Ishikawa (cell line): ENCODE data around the gene HES7.

ENCODE experiments used
- CEBPB ChIP-seq: IDR thresholded peaks from 2 replicates; pipeline ENCODE4 v1.6.1; 2012
- EP300 ChIP-seq: IDR thresholded peaks from 2 replicates; pipeline ENCODE4 v1.6.1; 2012; ENCODE audit warnings: borderline replicate concordance
- RAD21 ChIP-seq: IDR thresholded peaks from 2 replicates; pipeline ENCODE4 v1.6.1; 2012; ENCODE audit warnings: low read depth
- ZBTB7A ChIP-seq: IDR thresholded peaks from 2 replicates; pipeline ENCODE4 v1.6.1; 2012; ENCODE audit warnings: low read depth
- TF ChIP-seq, protein P1 (sequence below): IDR thresholded peaks from 2 replicates; pipeline ENCODE4 v1.6.1; 2012
- TF ChIP-seq, protein P2 (sequence below): IDR thresholded peaks from 2 replicates; pipeline ENCODE4 v1.6.1; 2012; ENCODE audit warnings: low read depth, mild to moderate bottlenecking
- TF ChIP-seq, protein P3 (sequence below): IDR thresholded peaks from 2 replicates; pipeline ENCODE4 v1.6.1; 2012

DNA sequence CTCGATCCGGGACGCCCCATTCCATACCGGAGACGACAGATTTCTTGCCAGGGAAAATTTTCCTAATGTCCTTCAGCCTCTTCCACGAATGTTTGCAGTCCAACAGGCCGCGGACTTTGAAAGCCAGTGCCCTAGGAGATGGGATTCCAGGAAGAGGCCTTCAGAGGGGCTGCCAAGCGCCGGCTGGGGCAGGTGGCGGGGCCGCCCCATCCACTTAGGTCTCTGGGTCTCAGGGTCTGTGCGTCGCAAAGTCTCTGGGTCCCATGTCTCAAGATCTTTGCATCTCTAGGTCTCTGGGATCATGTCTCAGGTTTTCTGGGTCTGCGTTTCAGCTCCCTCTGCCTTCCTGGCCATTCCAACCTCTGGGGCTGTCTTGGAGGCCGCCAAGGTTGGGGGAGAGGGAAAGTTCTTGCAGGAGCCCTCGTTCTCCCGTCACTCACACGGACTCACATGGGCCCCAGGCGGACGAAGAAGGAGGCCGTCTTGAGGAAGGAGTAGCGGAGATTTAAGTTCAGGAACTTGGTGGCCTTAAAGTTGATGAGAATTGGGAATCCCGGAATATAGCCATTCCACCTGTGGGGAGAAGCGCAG, 43.6 kb downstream of the HES7 start:
- TF ChIP-seq, protein P1, sequence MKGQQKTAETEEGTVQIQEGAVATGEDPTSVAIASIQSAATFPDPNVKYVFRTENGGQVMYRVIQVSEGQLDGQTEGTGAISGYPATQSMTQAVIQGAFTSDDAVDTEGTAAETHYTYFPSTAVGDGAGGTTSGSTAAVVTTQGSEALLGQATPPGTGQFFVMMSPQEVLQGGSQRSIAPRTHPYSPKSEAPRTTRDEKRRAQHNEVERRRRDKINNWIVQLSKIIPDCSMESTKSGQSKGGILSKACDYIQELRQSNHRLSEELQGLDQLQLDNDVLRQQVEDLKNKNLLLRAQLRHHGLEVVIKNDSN: no peak
- TF ChIP-seq EP300: no peak
- TF ChIP-seq, protein P2, sequence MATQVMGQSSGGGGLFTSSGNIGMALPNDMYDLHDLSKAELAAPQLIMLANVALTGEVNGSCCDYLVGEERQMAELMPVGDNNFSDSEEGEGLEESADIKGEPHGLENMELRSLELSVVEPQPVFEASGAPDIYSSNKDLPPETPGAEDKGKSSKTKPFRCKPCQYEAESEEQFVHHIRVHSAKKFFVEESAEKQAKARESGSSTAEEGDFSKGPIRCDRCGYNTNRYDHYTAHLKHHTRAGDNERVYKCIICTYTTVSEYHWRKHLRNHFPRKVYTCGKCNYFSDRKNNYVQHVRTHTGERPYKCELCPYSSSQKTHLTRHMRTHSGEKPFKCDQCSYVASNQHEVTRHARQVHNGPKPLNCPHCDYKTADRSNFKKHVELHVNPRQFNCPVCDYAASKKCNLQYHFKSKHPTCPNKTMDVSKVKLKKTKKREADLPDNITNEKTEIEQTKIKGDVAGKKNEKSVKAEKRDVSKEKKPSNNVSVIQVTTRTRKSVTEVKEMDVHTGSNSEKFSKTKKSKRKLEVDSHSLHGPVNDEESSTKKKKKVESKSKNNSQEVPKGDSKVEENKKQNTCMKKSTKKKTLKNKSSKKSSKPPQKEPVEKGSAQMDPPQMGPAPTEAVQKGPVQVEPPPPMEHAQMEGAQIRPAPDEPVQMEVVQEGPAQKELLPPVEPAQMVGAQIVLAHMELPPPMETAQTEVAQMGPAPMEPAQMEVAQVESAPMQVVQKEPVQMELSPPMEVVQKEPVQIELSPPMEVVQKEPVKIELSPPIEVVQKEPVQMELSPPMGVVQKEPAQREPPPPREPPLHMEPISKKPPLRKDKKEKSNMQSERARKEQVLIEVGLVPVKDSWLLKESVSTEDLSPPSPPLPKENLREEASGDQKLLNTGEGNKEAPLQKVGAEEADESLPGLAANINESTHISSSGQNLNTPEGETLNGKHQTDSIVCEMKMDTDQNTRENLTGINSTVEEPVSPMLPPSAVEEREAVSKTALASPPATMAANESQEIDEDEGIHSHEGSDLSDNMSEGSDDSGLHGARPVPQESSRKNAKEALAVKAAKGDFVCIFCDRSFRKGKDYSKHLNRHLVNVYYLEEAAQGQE: no peak
- TF ChIP-seq RAD21: no peak
- no peak for TF ChIP-seq ZBTB7A
- TF ChIP-seq, protein P3, sequence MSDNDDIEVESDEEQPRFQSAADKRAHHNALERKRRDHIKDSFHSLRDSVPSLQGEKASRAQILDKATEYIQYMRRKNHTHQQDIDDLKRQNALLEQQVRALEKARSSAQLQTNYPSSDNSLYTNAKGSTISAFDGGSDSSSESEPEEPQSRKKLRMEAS: no peak
- no peak for TF ChIP-seq CEBPB
